A673 (cell line): ENCODE data around the gene CSPG5. TPM values are rescaled to one million over a fixed set of nuclear protein-coding genes. Genes with fewer than 3 reads are reported as not detected.

Experiments used
- BruUV-seq: library from RNA; stranded (reverse); fragments of 400-500 nt; replicated peaks from 2 replicates; lab custom pipeline; 2021; lab: Mats Ljungman, UMichigan
- CTCF ChIA-PET: fragments of 300-600 bp; sonication (Branson Sonifier 250); formaldehyde crosslinking; loops from one replicate; lab custom pipeline; 2022; ENCODE audit warnings: antibody characterized with exemption; lab: Charles Lee
- POLR2A ChIA-PET: fragments of 300-600 bp; sonication (Branson Sonifier 250); formaldehyde crosslinking; loops from one replicate; lab custom pipeline; 2022; ENCODE audit warnings: antibody characterized with exemption; ENCODE audit not compliant: low non-redundant PET; lab: Charles Lee
- DNase-seq: peaks from one replicate; pipeline ENCODE4 v3.0.0-alpha.2; 2015; ENCODE audit warnings: low spot score
- H3K27ac ChIP-seq: fragments of 200-600 bp; sonication (generic); 2 replicates; pipeline ENCODE4 v1.5.1; 2016; ENCODE audit warnings: mixed run types, low read depth, mild to moderate bottlenecking, mixed read lengths, antibody characterized with exemption, low read length; ENCODE audit not compliant: poor library complexity, severe bottlenecking
- H3K27me3 ChIP-seq: fragments of 200-600 bp; sonication (generic); replicated peaks from 2 replicates; pipeline ENCODE4 v1.6.1; 2017; ENCODE audit warnings: mixed run types, low read depth, mild to moderate bottlenecking, mixed read lengths, antibody characterized with exemption, low read length; ENCODE audit not compliant: insufficient read depth, poor library complexity
- H3K36me3 ChIP-seq: fragments of 200-600 bp; sonication (generic); 2 replicates; pipeline ENCODE4 v1.6.1; 2016; ENCODE audit warnings: mixed run types, mild to moderate bottlenecking, mixed read lengths, antibody characterized with exemption, low read length; ENCODE audit not compliant: insufficient read depth, poor library complexity, severe bottlenecking
- H3K4me1 ChIP-seq: fragments of 200-600 bp; sonication (generic); 2 replicates; pipeline ENCODE4 v1.6.1; 2017; ENCODE audit warnings: mixed run types, mild to moderate bottlenecking, mixed read lengths, antibody characterized with exemption, low read length; ENCODE audit not compliant: insufficient read depth, poor library complexity, severe bottlenecking
- H3K4me3 ChIP-seq: fragments of 200-600 bp; sonication (generic); 2 replicates; pipeline ENCODE4 v1.5.1; 2016; ENCODE audit warnings: low read depth, mixed run types, mild to moderate bottlenecking, mixed read lengths, low read length; ENCODE audit not compliant: poor library complexity, severe bottlenecking
- H3K9me3 ChIP-seq: fragments of 200-600 bp; sonication (generic); 2 replicates; pipeline ENCODE4 v1.6.1; 2016; ENCODE audit warnings: mixed run types, low read depth, mild to moderate bottlenecking, mixed read lengths, antibody characterized with exemption, low read length; ENCODE audit not compliant: poor library complexity, severe bottlenecking
- EZH2 ChIP-seq: fragments of 200-600 bp; sonication (generic); IDR thresholded peaks from 2 replicates; pipeline ENCODE4 v1.6.1; 2017; ENCODE audit warnings: borderline replicate concordance, low read depth, mild to moderate bottlenecking, mixed read lengths, antibody characterized with exemption, low read length; ENCODE audit not compliant: poor library complexity, severe bottlenecking
- intact Hi-C: fragments of 100-400 bp; cut with micrococcal nuclease; formaldehyde crosslinking; loops from one replicate; pipeline ENCODE4 v1.10.0; 2022; ENCODE audit not compliant: unreplicated experiment
- total RNA-seq: library from RNA; stranded (reverse); gene quantifications from 2 replicates; pipeline ENCODE4 v1.2.3, GENCODE V29; 2021
- TF ChIP-seq, protein P1 (sequence below): fragments of 300-800, 200-600 bp; sonication (generic); conservative IDR thresholded peaks from 2 replicates; pipeline ENCODE4 v1.5.1; 2017; ENCODE audit warnings: low read depth, mild to moderate bottlenecking, antibody characterized with exemption, low read length, moderate library complexity, mixed read lengths

Gene CSPG5
- total RNA-seq, 1 experiment from 2014 or later = 21.7 TPM

DNA sequence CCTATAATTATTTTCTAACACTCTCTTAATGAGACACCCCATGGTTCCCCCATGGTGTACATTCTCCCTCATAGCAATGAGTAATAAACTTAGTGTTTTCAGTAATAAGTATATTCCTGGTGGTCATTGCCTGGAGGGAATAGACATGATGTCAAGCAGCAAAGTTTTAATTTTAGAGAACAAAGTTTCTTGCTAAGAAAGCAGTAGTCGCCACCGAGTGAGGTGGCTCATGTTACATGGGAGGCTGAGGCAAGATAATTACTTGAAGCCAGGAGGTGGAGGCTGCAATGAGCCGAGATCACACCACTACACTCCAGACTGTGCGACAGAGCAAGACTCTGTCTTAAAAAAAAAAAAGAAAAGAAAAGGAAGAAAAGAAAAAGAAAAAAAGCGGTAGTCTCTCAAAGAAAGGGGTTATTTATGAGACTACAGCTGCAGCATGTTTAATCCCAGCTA lies 62.8 kb downstream of the CSPG5 start:
- peaks cover 16% of the 10 kb centered on the region for H3K4me1 ChIP-seq
- DNase-seq = peak; percentile 69
- intact Hi-C loops = no loop called here
- H3K27me3 ChIP-seq = no peaks in the 10 kb centered on the region
- CTCF ChIA-PET = no interaction called here
- peaks cover 1% of the 10 kb centered on the region for H3K36me3 ChIP-seq
- POLR2A ChIA-PET = interaction anchor here (0.7 kb wide), 1 partner anchor 56 kb away, joined by 9 read pairs; no protein-coding TSS in a partner anchor
- H3K9me3 ChIP-seq = no peaks in the 10 kb centered on the region
- H3K27ac ChIP-seq = peak overlapping the region; percentile 78
- peak overlapping the region; percentile 1 for H3K4me3 ChIP-seq
- no TSS peak for BruUV-seq
- no peak for TF ChIP-seq EZH2
- TF ChIP-seq, protein P1, sequence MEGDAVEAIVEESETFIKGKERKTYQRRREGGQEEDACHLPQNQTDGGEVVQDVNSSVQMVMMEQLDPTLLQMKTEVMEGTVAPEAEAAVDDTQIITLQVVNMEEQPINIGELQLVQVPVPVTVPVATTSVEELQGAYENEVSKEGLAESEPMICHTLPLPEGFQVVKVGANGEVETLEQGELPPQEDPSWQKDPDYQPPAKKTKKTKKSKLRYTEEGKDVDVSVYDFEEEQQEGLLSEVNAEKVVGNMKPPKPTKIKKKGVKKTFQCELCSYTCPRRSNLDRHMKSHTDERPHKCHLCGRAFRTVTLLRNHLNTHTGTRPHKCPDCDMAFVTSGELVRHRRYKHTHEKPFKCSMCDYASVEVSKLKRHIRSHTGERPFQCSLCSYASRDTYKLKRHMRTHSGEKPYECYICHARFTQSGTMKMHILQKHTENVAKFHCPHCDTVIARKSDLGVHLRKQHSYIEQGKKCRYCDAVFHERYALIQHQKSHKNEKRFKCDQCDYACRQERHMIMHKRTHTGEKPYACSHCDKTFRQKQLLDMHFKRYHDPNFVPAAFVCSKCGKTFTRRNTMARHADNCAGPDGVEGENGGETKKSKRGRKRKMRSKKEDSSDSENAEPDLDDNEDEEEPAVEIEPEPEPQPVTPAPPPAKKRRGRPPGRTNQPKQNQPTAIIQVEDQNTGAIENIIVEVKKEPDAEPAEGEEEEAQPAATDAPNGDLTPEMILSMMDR = no peak

DNA sequence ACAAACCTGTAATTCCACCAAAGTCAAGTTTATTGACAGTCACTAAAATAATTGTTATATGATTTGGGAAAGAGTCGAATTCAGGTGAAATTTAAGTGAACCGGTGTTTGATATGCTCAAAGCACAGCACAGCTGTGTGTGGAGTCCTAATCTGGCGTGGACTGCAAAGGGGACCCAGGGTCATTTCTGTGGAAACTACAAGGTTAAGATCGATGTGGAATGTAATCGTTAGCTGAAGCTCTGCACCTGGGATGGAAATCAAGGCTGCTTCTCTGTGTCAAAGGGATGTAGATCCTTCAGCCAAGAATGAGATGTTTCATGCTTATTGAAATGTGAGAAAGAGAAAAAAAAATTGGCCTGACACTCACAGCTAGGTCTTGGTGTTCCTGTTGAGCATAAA lies 63.6 kb downstream of the CSPG5 start:
- CTCF ChIA-PET = no interaction called here
- POLR2A ChIA-PET = no interaction called here
- DNase-seq = no peak
- H3K27me3 ChIP-seq = no peaks in the 10 kb centered on the region
- H3K9me3 ChIP-seq = no peaks in the 10 kb centered on the region
- peaks cover 16% of the 10 kb centered on the region for H3K4me1 ChIP-seq
- no peak for TF ChIP-seq EZH2
- TF ChIP-seq, protein P1 = no peak
- peak overlapping the region; percentile 78 for H3K27ac ChIP-seq
- intact Hi-C loops = no loop called here
- H3K4me3 ChIP-seq = no peak overlapping the region
- peaks cover 9% of the 10 kb centered on the region for H3K36me3 ChIP-seq
- BruUV-seq = no TSS peak

DNA sequence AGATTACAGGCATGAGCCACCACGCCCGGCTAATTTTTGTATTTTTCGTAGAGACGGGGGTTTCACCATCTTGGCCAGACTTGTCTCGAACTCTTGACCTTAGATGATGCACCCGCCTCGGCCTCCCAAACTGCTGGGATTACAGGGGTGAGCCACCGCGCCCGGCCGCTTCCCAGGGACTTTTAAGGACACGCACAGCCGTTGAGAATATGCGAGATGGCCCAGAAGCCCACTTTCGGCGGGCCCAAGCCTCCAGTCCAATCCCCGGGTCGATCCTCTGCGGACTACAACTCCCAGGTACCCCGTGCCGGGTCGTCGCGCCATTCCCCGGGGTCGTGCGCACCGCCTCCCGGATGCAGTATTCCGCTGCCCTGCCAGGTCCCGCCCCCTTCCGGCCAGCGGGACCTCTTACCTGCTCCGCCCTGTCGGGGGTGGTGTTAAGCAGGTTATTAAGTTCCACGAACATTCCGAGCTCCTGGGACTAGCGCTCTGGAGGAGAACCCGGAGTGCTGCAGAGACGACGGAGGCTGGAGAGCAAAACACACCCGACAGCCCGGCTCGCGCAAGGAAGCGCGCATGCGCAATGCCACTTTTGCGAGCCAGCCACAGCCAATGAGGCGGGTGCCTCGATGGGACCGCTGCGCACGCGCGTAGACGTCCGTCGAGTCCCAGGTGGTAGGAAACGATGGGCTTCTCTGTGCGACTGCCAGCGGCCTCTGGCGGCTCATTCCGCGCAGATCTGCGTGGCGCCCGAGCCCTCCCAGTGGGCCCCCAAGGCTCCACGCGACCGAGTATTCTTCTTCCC lies 65.3 kb downstream of the CSPG5 start, which contains the start of gene ELP6:
TSS of gene ELP6 (minus strand) at position 588 of the 805 bp plus-strand sequence. CDS start at position 466, 122 bp downstream.
- H3K27me3 ChIP-seq = no peaks in the 10 kb centered on the region
- H3K36me3 ChIP-seq = peaks cover 15% of the 10 kb centered on the region
- POLR2A ChIA-PET = no interaction called here
- peak within 1 kb of the TSS; percentile 68 for H3K4me3 ChIP-seq
- CTCF ChIA-PET = no interaction called here
- BruUV-seq = no TSS peak
- H3K4me1 ChIP-seq = peaks cover 16% of the 10 kb centered on the region
- peak; percentile 94 for DNase-seq
- peak within 1 kb of the TSS; percentile 97 for H3K27ac ChIP-seq
- intact Hi-C loops = no loop called here
- H3K9me3 ChIP-seq = no peaks in the 10 kb centered on the region
- no peak for TF ChIP-seq EZH2
- TF ChIP-seq, protein P1 = peak; percentile 50
